Activated CD4-positive, CD25-positive, alpha-beta regulatory T cell (primary cell): ENCODE results near the gene ITGB3BP.

ENCODE experiments used
- DNase-seq, 4 experiments: peaks; one replicate each; lab custom pipeline; 2025; lab: John Stamatoyannopoulos, UW

ITGB3BP gene

GRCh38 chr1:63418101-63418500 lies 104.9 kb downstream of the ITGB3BP start:
- no peak for DNase-seq

DNA sequence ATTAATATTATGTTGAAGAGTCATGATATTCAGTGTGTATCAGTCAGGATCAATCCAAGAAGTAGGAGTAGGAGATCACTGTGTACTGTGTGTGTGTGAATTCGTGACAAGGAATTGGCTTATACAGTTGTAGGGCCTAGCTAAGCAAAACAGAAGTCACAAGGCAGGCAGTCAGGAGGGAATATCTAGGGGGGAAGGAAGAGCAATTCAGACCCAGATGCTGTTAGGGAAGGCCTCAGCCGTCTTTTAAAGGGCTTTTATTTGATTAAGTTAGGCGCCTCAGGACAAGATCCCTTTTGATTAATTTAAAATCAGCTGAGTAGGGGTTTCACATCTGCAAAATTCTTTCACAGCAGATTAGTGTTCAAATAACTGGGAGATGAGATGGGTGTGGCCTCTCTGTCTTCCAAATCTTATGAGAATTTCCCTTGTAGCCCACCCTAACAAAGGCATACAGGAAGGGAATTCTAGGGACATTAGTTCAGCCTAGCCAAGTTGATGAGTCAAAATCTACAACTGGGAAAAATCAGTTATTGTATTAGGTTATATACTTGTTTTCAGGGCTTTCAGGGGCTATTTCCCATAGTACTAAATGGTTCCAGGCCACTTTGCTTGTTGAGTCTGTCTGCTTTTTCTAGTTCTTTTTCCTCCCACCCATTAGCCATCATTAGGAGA lies 108.2 kb downstream of the ITGB3BP start:
- no peak for DNase-seq

DNA sequence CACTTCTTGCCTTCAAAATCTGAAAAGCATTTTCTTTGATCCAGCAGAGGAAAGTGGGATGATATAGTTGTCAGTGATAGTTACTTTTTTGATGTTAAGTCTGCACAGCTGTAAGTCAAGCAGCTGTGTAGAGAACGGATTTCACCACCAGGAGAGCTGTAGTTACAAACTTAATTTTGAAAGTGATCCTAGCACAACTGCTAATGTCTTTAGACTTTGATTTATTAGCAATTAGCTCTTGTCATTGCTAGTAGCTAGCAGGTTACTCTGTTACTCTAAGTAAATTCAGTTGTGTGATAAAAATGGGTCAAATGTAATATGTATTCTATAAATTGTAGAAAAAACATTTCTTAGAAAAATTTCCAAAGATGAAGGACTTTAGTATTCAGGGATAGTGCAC lies 109.6 kb downstream of the ITGB3BP start:
- DNase-seq, result no peak

- DNase-seq, result no peak
Measured at GRCh38 chr1:63411066-63411465, 112.0 kb downstream of the ITGB3BP start.

DNA sequence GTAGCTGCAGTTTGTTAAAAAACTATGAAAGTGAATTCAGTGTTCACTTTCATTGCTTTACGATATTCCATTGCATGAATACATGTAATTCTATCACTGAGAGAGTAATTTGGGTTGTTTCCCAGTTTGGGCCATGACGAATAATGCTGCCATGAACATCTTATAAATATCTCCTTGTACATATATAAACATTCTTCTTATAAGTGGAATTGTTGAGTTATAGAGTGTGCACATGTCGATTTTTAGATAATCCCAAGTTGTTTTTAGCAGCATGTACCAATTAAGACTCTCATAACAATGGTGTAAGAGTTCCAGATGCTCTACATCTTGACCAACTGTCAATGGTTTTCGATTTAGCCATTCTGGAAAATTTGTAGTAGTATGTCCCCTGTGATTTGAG lies 114.7 kb downstream of the ITGB3BP start:
- DNase-seq, result no peak

- no peak for DNase-seq
Measured at GRCh38 chr1:63407002-63407401, 116.0 kb downstream of the ITGB3BP start.

- no peak for DNase-seq
Measured at GRCh38 chr1:63405987-63406386, 117.0 kb downstream of the ITGB3BP start.

DNA sequence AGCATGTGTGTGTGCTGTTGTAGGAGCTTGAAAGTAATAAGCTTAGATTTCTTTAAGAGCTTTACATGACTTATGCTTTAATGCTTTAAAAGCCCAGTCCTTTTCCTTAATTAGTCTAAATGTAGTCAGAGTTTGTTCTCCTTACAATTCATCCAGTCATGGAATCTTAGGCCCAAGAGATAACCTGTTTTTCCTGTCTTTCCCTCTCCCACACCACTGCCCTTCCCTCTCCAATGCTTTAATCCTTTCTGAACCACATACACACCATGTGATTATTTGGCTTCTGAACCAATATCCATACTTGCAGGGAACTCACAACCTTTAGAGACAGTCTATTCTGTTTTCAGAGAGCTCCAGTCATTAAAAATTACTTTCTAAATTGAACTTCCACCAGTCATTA lies 118.0 kb downstream of the ITGB3BP start:
- DNase-seq, result no peak

DNA sequence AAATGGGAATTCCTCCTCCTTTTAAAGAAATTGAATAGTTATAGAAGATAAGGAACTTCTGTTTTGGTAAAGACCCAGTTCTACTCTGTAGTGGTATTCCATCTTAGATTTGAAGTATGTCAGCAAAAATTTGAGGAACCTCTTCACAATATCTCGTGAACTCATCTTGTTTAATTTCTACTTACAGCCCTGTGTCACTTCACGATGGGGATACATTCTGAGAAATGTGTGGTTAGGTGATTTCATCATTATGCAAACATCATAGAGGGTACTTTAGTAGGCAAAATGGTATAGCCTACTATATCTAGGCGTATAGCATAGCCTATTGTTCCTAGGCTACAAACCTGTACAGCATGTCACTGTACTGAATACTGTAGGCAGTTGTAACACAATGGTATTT lies 119.6 kb downstream of the ITGB3BP start:
- no peak for DNase-seq

DNA sequence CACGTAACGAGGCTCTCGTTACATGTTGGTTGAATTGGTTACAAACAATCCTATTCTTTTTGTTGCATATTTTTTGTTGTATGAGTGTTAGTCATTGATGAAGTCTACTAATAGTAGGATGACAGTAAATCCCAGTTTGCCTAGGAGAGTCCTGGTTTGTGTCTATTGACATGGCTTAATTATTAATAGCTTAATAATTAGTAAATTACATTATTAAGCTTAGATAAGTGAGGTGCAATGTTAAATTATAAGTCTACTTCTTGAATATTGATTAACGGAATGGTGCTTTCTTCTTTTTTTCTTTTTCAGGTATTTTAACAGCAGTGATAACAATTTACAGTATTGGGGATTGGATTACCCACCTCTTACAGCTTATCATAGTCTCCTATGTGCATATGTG lies 121.1 kb downstream of the ITGB3BP start:
- no peak for DNase-seq
